Measurements from ENCODE around the gene SND1. TPM values are rescaled to one million over a fixed set of nuclear protein-coding genes. Genes with fewer than 3 reads are reported as not detected.
A peak's percentile ranks its signal among the peaks of the same experiment; 100 is the strongest.

Gene SND1
- total RNA-seq, 1 donor from 2014 or later: 201 TPM

DNA sequence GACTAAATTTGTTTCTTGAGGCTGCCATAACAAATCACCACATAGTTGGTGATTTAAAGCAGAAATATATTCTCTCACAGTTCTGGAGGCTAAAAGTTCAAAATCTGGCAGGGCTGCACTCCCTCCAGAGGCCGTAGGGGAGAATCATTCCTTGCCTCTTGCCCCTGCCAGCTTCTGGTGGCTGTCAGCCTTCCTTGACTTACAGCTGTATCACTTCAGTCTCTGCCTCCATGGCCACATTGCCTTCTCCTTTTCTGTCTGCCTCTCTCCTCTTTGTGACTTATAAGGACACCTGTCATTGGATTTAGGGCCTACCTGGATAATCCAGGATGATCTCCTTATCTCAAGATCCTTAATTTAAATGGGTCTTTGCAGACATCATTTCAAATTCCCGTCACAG is 385.1 kb downstream of the SND1 start:
- DNase-seq (ENCODE audit: low read depth): no peak

DNA sequence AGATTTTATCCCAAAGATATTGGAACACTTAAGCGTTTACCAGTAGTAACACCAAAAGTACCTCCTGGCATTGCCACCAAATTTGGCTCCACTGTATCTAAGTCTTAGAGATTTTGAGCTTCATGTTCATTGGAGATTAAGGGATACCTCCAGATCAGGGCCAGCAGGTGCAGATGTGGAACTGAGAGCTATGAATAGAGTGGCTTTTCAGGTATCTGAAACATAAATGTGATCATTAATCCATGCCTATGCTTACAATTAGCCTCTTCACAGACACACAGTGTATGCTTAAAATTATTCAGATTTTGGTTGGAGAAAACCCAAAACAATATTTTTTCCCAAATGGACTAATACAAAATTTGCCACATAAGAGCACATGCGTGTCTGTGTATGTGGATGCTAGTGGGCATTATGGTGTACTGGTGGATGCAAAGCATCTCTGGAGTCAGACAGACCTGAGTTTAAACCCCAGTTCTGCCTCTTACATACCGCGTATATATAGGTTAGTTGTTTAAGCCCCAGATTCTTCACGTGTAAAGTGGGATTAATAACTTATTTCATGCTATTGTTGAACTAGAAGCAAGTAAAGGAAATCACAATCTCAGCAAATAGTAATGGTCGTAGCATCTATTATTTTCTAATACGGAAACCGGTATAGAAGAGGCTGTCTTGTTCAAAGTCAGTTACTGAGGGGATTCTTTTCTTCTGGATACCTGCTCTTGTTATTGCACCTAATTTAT is 386.1 kb downstream of the SND1 start:
- DNase-seq (ENCODE audit: low read depth): no peak

DNA sequence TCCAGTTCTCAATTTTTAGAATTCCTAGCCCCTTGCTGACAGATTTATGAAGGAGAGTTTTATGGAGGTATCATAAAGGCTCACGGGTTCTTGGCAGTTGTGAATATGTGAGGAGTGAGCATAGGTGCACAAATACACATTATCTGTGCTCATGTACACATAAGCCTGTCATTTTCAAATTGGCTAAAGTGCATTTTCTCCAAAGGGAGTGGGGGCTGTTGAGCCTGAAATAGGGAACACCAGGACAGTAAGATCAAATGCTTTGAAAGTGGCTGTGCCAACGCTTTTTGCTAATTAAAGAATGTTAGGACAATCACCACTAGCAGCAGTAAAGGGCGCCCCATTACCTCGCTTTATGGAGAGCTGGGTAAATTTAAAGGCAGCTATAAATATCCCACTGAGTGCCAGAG is 387.6 kb downstream of the SND1 start:
- no peak for DNase-seq (ENCODE audit: low read depth)

DNA sequence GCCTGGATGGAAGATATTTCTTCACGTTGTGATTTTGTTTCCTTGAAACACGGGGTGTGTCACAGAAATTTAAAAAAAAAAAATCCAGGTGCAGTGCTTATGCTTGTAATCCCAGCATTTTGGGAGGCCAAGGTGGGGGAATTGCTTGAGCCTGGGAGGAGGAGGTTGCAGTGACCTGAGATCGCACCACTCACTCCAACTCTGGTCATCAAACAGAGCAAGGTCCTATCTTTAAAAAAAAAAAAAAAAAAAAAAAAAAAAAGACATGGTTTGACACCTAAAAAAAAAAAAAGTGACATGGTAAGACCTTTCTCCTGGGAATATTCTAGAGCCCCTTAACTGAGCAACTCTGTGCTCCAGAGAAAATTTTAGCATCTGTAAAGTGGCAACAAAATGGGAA is 388.2 kb downstream of the SND1 start:
- DNase-seq (ENCODE audit: low read depth): no peak

DNA sequence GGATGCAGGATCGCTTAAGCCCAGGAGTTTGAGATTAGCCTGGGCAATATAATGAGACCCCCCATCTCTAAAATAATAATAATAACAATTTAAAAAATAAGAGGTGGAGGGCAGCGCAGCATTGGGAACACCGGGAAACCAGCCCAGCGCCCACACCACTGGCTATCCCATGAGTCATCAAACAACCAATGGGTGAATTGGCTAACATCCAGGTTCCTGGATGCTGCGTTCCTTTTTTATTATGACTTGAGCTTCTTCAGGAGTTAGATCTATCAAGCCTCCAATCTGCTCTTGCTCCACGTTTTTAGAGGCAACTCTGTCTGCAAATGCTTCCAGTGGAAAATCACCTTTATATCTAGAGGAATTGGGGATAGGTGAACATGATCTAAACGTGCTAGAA is 389.2 kb downstream of the SND1 start:
- DNase-seq (ENCODE audit: low read depth): peak; percentile 45

DNA sequence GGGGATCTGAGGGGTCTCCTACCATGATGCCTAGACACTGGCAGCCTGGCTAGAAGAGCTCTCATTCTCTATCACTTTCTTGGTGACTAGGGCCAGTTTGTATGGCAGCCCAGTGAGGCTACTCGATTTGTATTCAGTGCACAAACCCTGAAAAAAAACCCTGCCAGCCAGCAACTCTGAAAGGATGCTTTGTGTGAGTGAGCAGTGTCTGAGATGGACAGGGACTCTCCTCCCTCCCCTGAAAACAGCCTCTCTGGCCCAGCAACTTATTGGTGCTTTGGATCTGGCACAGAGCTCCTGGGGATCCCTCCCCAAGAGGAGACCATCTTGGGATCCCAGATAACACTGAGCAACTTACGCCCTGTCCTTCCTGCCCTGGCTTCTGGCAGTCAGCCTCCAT is 390.0 kb downstream of the SND1 start:
- no peak for DNase-seq (ENCODE audit: low read depth)

DNA sequence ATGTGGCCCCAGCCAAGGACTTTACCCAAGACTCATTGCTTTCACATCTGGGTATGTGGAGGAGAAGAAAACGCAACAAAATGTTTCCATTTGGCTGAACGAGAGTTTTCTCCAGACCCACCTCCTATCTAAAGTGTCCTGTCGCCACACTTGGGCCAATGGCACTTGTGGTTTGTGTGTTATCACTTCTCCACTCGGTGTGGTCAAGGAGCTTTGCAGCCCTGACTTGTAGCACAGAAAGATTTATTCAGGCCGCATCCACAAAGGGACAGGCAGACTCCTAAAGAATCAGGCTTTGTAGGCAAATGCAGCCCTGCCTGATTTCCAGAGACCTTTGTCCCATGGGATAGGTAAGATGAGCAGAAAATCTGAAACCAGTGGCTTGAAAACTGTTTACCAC is 392.1 kb downstream of the SND1 start:
- DNase-seq (ENCODE audit: low read depth): no peak

DNA sequence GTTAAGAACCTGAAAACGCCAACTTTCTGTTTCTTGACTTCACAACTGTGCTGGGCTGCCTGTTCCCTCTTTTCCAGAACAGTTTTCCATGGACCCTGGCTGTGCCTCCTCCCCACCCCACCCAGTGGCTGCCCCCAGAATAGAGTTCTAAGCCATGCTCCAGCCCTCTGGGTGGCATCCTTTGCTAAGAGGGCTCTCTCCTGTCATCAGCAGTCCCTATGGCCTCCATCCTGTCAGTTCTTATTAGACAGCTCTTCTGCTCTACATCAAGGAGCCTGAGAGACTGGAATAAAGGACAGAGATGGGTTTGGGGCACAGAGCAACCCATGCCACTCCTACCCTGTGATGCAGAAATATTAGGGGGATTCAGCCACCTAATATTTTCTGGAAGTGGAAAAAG is 393.2 kb downstream of the SND1 start:
- no peak for DNase-seq (ENCODE audit: low read depth)

DNA sequence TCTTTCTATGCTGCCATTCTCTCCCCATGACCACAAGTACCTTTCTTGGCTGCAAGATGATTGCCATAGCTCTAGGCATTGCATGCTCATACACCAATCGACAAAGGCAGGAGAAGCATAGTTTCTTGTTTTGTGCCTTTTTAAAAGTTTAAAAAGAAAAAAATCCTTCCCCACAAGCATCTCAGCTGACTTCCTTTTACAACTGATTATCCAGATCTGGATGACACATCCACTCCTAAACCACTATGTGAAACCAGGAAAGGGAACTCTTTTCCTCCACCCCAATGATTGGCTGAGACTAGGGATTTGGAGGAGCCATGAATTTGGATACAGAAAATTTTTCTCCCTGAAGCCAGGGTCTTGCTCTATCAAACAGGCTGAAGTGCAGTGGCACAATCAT is 393.8 kb downstream of the SND1 start:
- peak; percentile 33 for DNase-seq (ENCODE audit: low read depth)

DNA sequence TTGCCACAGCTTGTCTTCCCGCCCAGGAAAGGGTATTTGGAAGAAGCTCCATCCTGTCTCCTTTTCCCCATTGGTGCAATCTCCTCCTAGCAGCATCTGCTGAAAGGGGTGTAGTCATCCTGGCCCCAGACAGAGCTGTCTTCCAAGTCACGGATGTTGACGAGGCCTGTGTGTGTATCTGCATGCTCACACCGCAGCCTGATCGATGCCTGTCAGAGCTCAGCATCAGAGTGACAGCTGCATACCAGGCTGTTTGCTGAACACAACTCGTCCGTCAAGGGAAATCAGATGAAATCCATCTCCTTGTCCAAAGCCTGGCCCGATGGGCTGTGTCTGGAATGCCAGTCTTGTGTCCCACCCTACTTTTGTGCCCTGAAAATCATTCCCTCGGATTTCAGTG is 400.4 kb downstream of the SND1 start:
- DNase-seq (ENCODE audit: low read depth): no peak

DNA sequence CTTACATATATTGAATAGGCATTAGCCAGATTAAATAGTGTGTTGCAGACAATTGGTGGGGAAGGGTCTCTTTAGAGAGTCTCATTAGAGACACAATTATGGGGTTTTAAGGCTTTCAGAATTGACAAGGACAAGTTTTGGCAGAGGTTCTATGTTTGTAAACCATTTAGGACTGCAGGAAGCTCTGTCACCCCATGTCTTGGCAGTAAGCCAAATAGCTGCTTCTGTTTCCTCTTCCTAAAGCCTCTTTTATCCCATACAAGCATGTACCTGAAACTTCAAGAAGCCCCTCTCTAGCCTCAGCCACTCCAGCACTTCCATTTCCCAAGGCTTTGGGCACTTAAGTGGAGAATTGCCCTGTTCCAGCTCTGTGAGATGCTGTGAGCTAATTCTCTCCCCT is 401.0 kb downstream of the SND1 start:
- peak; percentile 32 for DNase-seq (ENCODE audit: low read depth)

DNA sequence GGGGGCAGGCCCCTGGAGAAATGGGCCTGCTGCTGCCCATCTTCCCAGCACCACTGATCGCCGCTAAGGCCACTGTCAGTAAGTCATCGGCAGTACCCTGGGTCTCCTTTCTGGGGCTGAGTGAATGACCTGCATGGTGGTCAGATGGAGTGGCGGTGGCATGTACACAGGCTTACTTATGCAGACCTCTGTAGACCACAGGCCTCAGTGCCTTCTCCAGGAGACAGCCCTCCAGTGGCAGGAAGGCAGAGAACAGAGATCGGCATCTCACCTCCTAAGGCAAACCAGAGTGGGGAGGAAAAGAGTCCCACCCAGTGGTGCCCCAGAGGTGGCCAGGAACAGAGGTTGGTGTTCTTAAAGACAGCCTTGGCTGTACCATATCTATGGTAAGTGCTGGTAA is 402.0 kb downstream of the SND1 start:
- no peak for DNase-seq (ENCODE audit: low read depth)

DNA sequence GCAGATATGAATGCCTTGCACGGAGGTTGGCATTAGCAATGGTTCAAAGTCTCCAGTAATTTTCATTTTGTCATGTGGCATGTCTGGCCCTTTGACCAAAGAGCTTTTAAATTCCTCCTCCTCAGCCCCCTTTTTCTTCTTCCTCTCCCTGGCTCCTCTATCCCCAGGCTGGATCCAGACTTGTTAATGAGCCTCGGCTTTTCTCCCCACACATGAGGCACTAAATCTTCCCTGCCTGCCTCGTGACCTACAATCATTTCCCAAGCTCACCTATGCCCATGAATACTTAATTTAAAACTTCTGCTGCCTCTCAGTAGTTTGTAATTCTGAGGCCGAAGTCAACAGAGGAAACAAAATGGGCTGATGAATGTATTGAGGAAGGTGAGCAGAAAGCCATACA is 402.5 kb downstream of the SND1 start:
- DNase-seq (ENCODE audit: low read depth): no peak

DNA sequence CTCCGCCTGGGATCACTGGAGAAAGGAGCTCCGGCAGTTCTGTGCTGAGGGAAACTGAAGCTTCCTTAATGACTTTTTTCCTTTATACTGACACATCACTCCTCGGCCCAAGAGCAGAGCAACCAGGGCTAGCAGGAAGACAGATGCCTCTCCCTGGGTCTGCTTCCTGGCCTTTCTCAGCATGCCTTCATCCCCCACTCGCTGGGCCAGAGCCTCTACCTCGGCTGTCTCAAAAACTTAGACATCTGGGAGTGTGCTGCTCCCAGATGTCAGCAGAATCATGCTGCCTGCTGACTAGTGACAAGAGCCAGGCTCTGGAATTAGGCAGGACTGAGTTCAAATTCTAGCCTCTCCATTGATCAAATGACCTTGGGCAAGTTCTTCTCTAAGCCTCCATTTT is 403.6 kb downstream of the SND1 start:
- no peak for DNase-seq (ENCODE audit: low read depth)

DNA sequence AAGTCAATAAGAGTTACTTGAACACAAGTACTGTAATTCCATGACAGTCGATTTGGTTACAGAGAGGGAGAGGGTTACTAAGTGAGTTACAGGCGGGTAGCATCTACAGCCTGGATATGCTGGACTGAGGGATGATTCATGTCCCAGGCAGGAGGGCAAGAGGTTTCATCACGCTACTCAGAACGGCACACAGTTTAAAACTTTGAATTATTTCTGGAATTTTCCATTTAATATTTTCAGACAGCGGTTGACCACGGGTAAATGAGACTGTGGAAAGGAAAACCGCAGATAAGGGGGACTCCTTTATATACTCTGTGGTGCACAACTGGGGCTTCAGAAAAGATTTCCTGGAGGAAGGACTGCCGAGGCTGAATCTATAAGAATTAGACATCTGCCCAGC is 404.9 kb downstream of the SND1 start:
- no peak for DNase-seq (ENCODE audit: low read depth)

DNA sequence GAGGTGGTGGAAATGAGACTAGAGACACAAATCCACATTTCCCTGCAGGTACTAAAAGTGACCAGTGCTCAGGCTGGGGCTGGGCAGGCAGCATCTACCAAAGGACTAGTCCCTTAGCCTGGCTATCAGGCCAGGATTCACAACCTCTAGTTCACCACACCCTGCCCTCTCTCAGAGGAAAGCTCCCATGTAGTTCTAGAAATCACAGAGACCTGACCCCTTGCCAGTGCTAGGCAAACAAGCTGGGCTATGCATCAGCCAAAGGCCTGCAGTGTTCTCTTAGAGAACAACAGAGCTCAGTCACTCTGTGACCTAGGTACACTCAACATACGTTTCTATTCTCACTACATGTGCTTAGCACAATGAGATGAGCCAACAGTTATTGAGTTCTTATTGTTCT is 405.9 kb downstream of the SND1 start:
- no peak for DNase-seq (ENCODE audit: low read depth)

DNA sequence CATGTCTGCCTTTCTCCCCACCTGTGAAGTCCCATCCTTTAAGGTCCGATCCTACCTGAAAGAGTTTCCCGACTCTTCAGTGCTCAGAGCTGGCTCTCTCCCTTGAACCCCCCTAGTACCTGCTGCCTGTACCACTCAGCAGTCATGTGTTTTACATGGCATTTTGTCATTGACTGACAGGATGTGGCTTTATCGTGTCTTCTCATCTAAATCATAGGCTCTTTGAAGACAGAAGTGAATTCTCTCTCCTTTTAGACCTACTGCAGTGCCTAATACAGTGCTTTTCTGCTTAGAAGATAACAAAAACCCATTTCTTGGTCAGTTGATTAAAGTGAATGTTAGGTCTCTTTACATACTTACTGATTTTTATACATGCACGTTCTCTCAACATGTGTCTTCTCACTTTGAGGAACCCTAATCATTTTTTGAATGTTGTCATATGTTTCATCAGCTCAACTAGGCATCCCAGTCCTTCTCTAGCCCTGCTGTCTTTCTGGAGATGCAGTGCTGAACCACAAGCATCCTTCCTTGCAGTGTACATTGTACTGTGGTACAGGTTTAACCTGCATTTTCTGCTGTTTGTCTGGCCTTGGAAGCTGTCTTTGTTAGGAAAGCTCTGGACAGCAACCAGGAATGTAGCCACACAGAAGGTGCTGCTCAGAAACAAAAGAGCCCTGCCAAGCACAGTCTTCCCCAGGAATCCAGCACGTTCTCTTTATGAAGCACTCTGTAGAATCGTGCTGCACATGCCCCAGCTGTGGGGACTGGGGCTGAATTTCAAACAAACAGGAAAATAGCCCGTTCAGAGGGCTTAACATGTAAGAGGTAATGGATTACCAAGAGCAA is 407.4 kb downstream of the SND1 start:
- DNase-seq (ENCODE audit: low read depth): no peak

DNA sequence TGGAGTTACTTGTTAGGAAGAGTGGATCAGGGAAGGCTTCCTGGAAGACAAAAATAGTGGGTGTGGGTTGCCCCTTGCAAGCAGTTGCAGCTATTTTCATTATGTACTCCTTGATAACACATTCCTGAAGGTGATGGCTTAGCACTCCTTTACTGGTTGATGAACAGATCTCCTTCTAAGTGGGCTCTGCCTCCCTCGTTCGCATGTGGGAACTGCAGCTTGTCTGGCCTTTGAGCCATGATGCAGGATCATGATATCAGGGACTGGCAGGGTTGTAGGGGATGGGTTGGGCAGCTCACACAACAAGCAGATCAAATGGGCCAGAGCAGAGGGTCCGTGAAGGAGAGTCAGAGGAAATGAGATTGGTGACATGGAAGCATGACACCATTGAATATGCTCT is 408.0 kb downstream of the SND1 start:
- no peak for DNase-seq (ENCODE audit: low read depth)

DNA sequence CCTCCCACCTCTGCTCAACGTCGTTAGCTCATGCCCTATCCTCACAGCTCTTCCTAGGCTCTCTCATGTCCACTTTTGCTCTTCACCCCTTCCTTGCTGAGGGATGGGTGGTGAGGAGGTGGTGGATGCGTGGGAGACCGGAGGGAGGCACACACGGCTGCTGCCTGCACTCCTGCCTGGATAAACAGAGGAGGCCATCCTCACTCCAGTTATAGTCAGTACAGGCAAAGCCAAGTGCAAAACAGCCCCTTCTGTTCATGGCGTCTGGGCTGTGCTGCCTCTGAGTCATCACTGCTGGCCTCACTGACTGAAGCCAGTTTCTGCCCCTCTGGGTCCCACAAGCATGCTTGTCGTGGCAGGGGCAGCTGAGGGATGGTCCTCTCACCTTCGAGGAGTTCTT is 411.1 kb downstream of the SND1 start:
- DNase-seq (ENCODE audit: low read depth): no peak

DNA sequence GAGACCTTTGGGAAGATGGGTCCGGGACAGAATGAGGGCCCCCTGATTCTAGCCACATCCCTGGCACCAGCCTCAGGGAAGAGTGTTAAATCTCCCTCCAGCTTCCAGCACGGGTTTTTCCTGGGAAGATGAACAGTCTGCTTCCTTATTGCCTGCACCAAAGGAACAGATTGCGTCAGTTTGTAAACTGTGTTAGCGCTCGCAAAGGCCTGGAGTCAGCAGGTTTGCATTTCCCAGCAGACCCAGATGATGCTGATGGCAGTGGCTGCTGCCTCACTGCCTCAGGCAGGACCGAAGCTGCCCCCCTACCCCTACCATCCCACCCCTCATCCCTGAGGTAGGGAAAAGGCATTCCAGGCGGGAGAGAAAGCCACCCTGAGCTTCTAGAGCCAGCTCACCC is 413.9 kb downstream of the SND1 start:
- DNase-seq (ENCODE audit: low read depth): no peak

DNA sequence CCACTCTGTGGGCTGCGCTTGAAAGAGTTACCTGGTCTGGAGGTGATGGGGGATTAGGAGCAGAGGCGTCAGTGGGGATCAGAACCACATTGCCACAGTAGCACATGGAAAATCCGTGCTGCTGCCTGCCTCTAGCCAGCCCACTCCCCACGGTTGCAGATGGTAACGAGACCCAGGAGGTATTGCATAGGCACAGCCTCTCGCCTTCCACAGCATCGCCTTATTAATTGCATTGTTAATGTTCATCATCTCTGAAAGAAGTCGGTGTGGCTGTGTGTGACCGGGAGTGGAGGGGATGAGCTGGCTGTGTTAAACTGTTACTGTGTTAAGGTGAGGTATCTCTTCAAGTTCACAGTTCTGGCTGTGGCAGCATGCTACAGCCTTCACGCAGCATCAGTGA is 414.4 kb downstream of the SND1 start:
- DNase-seq (ENCODE audit: low read depth): no peak

DNA sequence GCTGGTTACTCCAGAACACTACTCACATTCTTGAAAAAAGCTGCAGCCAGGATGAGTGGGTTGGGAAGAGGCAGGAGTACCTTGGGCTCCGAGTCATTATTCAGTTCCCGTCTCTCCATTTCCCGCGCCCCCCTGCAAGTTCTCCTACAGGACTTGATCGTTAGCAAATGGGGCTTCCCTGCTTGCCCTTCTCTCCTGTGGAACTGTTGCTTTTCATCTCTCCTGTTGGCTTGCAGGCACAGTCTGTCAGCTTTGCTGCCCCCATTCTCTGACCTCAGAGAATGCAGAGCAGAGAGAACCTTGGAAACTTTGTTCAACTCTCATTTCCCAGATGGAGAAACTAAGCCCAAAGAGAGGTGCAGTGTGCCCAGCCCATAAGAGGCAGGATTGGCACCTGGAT is 414.9 kb downstream of the SND1 start:
- DNase-seq (ENCODE audit: low read depth): no peak

DNA sequence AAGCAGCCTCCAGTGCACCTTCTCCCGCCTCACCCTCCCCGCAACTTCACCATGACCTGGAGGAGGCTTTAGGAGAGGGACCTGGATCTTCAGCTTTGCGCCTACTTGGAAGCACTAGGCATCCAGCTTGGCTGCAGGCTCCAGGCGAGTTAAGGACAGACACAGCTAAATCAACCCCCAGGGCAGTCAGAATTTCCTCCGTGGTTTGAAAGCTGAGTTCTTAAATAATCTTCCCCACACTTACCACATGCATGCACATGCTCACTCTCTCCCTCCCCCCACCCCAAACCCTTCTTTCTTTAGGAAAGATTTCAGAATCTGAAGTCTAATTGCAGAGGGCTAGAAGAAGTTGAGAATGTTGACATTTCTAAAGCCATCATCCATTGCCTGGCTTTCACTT is 416.0 kb downstream of the SND1 start:
- DNase-seq (ENCODE audit: low read depth): no peak

DNA sequence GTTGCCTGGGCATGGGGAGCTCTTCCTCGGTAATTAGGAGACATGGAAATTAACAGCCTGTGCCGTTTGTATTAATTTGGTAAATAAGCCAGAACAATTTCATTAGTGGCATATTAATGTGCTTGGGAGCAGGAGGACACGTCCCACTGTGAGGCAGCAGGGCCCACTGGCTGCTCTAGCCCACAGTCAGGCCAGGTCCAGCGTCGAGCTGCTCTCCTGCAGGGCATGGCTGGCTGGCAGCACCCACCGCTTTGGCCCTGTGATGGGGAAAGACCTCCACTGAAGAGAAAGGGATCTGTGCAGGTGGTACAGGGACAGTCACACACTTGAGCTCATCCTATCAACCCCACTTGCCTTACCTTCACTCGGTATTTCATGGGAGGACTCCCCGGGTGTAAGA is 416.8 kb downstream of the SND1 start:
- DNase-seq (ENCODE audit: low read depth): no peak
